WERI-Rb-1 (cell line): ENCODE measurements around the gene LEFTY1.

Experiments
- DNase-seq: peaks from one replicate; pipeline ENCODE4 v3.0.0-alpha.2; 2020
- H3K27ac ChIP-seq: fragments of 250-450 bp; sonication (Bioruptor Pico); 2 replicates; pipeline ENCODE4 v1.5.1; 2020; ENCODE audit warnings: mild to moderate bottlenecking, moderate library complexity
- H3K27me3 ChIP-seq: fragments of 250-450 bp; sonication (Bioruptor Pico); 2 replicates; pipeline ENCODE4 v1.5.1; 2021; ENCODE audit warnings: mild to moderate bottlenecking, low read depth, moderate library complexity; ENCODE audit not compliant: insufficient read depth, severe bottlenecking
- H3K36me3 ChIP-seq: fragments of 250-450 bp; sonication (Bioruptor Pico); 2 replicates; pipeline ENCODE4 v1.5.1; 2020; ENCODE audit warnings: mild to moderate bottlenecking, moderate library complexity
- H3K4me3 ChIP-seq: 2 replicates; pipeline ENCODE4 v1.5.1; 2011; ENCODE audit warnings: low read depth, mild to moderate bottlenecking, control low read depth, low read length
- H3K9me3 ChIP-seq: fragments of 250-450 bp; sonication (Bioruptor Pico); 2 replicates; pipeline ENCODE4 v1.5.1; 2021; ENCODE audit warnings: mild to moderate bottlenecking, moderate library complexity; ENCODE audit not compliant: severe bottlenecking
- CTCF ChIP-seq: IDR thresholded peaks from 2 replicates; pipeline ENCODE4 v1.5.1; 2011; ENCODE audit warnings: low read depth, mild to moderate bottlenecking, control low read depth, inconsistent platforms, low read length

Gene LEFTY1

GRCh38 chr1:225855503-225856300 lies 33.2 kb downstream of the LEFTY1 start:
- H3K9me3 ChIP-seq: no peaks in the 10 kb centered on the region
- no peaks in the 10 kb centered on the region for H3K27me3 ChIP-seq
- TF ChIP-seq CTCF: no peak
- DNase-seq: no peak
- H3K4me3 ChIP-seq: no peak overlapping the region
- H3K36me3 ChIP-seq: no peaks in the 10 kb centered on the region
- H3K27ac ChIP-seq: no peak overlapping the region

GRCh38 chr1:225853441-225853840 lies 35.5 kb downstream of the LEFTY1 start:
- DNase-seq: no peak
- H3K4me3 ChIP-seq: no peak overlapping the region
- TF ChIP-seq CTCF: no peak
- H3K27me3 ChIP-seq: no peaks in the 10 kb centered on the region
- no peak overlapping the region for H3K27ac ChIP-seq
- H3K9me3 ChIP-seq: no peaks in the 10 kb centered on the region
- H3K36me3 ChIP-seq: no peaks in the 10 kb centered on the region

- H3K4me3 ChIP-seq: no peak overlapping the region
- no peak overlapping the region for H3K27ac ChIP-seq
- H3K9me3 ChIP-seq: no peaks in the 10 kb centered on the region
- H3K27me3 ChIP-seq: no peaks in the 10 kb centered on the region
- no peaks in the 10 kb centered on the region for H3K36me3 ChIP-seq
- no peak for DNase-seq
- no peak for TF ChIP-seq CTCF
Observed at GRCh38 chr1:225852413-225853124, 36.4 kb downstream of the LEFTY1 start.

- DNase-seq: no peak
- Histone ChIP-seq H3K36me3 (no peaks in the 10 kb centered on the region), H3K27ac (no peak overlapping the region), H3K27me3 (no peaks in the 10 kb centered on the region), H3K9me3 (no peaks in the 10 kb centered on the region), H3K4me3 (no peak overlapping the region)
- TF ChIP-seq CTCF: no peak
Observed at GRCh38 chr1:225851805-225852204, 37.1 kb downstream of the LEFTY1 start.

- Histone ChIP-seq H3K9me3 (no peaks in the 10 kb centered on the region), H3K27me3 (no peaks in the 10 kb centered on the region), H3K4me3 (no peak overlapping the region), H3K27ac (no peak overlapping the region), H3K36me3 (no peaks in the 10 kb centered on the region)
- no peak for TF ChIP-seq CTCF
- DNase-seq: no peak
Observed at GRCh38 chr1:225850370-225850769, 38.6 kb downstream of the LEFTY1 start.

- Histone ChIP-seq H3K9me3 (no peaks in the 10 kb centered on the region), H3K27me3 (no peaks in the 10 kb centered on the region), H3K4me3 (no peak overlapping the region), H3K36me3 (no peaks in the 10 kb centered on the region), H3K27ac (no peak overlapping the region)
- no peak for DNase-seq
- TF ChIP-seq CTCF: no peak
Observed at GRCh38 chr1:225849925-225850324, 39.0 kb downstream of the LEFTY1 start.
